GM18873 (cell line): ENCODE measurements around the gene GSE1.

Experiments used
- ATAC-seq: cut with Tn5 transposase; IDR thresholded peaks from one replicate; pipeline ENCODE4 v1.9.1; 2021; ENCODE audit warnings: mild to moderate bottlenecking, moderate library complexity, moderate number of reproducible peaks; ENCODE audit not compliant: unreplicated experiment, low FRiP score

Gene GSE1

GRCh38 chr16:85655216-85656129, 42.4 kb downstream of the GSE1 start:
- no peak for ATAC-seq

DNA sequence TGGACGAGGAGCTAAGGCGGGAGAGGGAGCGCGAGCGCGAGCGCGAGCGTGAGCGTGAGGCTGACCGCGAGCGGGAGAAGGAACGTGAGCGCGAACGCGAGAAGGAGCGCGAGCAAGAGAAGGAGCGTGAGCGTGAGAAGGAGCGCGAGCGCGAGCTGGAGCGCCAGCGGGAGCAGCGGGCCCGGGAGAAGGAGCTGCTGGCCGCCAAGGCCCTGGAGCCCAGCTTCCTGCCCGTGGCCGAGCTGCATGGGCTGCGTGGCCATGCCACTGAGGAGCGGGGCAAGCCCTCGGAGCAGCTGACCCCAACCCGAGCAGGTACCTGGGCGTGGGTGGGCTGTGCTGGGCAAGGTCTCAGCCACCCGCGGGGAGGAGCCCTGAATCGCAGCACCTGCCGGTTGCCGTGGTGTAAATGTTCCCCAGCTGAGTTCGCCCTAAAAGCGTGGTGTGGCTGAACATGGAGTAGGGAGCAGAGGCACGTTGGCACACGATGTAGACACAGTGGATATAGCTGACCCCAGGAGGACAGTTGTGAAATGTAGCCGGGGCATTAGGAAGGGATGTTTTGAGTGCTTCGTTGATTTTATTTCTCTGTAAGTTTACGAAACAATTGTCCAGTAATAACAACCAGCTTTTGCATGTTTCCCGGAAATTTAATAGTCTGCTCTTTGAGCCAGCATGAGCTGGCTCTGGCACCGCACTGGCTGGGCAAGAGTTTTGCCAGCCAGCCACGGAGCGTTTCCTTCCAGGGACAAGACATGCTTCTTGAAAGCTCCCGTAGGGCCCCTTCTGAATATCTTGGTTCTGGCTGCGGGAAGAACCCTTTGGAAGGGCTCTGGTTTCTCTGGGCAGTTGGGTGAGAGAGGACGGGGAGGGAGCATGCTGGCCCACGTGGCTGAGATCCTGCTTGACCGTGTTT, 43.5 kb downstream of the GSE1 start:
- no peak for ATAC-seq

DNA sequence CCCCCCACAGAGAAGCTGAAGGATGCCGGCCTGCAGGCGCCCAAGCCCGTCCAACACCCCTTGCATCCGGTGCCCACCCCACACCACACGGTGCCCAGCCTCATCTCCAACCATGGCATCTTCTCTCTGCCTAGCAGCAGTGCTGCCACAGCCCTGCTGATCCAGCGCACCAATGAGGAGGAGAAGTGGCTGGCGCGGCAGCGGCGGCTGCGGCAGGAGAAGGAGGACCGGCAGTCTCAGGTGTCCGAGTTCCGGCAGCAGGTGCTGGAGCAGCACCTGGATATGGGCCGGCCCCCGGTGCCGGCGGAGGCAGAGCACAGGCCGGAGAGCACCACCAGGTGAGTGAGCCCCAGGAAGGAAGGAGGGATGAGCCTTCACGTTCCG, 44.1 kb downstream of the GSE1 start:
- ATAC-seq: no peak

DNA sequence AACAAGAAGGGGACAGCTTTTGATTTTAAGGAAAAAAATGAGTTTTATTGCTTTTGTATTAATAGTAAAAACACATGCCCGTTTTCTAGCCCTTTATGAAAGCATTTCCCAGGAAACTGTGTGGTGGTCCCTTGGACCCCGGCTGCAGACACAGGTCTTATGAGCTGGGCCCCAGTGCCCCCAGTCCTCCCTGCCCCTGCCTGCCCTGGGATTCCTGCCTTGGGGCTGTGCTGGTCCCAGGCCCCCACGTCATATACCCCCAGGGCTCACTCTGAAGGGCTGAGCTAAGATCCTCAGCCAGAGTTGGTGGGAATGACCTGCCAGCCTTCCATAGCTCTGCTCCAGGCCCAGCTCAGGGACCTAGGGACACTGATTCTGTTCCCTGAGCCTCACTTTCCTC, 44.9 kb downstream of the GSE1 start:
- no peak for ATAC-seq

DNA sequence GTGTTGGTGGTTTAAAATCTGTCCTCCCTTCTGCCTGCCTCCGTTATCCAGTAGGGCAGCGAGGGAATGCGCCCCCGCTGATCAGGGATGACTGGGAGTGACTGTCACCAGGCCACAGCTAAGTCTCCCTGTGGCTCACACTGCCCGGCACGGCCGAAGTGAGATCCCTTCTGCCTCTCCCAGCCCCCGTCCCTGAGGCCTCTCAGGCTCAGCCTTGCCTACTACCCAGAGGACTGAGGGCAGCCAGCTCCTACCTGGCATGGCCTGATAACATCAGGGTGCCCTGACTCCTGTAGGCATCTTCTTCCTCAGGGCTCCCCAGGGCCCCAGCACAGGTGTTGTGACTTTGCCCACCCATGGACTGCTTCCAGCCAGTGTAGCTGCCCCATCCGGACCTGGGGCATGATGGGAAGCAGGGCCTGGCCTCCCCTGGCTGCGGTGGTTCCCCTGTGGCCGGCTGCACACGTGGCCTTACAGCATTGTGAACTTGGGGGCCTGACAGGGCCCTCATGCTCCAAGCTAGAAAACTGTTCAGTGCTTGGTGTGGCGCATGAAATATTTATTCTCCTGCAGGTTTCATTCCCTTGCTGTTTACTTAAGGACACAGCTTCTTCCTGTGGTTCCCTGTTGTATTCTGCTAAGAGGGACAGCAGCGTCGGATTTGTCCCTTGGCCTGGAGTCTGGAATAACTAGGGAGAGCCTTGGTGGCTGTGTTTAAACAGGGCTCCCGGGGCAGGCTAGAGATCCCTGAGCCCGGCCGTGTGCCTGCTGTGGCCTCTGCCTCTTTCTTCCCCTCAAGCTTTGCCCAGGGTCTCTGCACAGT, 45.6 kb downstream of the GSE1 start:
- no peak for ATAC-seq

GRCh38 chr16:85659336-85659735, 46.2 kb downstream of the GSE1 start:
- ATAC-seq: no peak

- ATAC-seq: no peak
Measured at GRCh38 chr16:85659805-85660511, 46.8 kb downstream of the GSE1 start.

DNA sequence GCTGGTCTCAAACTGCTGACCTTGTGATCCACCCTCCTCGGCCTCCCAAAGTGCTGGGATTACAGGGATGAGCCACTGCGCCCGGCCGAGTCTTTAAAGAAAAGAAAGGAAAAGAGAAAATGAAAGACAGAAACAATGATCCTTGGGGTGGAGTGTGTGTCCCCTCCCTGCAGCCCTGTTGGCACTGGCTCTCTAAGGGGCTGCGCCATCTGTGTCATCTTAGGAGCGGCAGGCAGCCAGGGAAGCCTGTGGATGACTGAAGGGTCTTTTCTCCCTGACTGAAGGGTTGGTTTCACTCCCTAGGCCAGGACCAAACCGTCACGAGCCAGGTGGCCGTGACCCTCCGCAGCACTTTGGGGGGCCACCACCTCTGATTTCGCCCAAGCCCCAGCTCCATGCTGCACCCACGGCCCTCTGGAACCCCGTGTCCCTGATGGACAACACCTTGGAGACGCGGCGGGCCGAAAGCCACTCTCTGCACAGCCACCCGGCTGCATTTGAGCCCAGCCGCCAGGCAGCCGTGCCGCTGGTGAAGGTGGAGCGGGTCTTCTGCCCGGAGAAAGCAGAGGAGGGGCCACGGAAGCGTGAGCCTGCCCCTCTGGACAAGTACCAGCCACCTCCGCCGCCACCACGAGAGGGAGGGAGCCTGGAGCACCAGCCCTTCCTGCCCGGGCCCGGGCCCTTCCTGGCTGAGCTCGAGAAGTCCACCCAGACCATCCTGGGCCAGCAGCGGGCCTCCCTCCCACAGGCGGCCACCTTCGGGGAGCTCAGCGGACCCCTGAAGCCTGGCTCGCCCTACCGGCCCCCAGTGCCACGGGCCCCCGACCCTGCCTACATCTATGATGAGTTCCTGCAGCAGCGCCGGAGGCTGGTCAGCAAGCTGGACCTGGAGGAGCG, 48.0 kb downstream of the GSE1 start:
- no peak for ATAC-seq

DNA sequence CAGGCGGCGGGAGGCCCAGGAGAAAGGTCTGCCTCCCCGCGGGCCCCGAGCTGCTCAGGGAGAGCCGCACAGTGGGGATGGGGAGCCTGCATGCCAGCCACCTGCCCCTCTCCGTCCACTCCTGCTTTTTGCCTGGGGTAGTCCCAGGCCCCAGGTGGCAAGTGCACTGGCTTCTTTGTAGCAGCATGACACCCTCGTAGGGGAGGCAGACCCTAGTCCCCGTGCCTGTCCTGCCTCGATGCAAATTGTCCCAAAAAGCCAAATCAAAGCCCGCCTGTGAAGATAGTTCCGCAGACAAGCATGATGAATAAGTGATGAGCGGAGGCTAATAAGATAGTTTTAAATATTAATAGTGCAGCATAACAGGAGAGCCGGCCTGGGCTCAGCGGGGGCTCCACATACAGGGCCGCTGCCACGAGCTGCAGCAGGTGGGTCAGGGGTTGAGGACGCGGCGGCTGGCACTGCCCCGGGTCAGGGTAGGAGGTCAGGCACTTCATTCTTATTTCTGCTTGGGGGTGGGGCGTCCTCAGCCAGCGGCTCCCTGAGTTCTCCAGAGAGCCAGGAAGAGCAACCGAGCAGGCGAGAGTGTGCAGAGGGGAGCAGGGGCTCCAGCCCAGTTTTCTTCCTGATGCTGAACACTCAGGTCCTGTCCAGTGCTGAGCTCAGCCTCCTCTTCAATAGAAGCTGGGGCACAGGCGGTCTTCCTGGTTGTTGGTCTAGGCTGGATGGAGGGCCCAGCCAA, 48.8 kb downstream of the GSE1 start:
- no peak for ATAC-seq

DNA sequence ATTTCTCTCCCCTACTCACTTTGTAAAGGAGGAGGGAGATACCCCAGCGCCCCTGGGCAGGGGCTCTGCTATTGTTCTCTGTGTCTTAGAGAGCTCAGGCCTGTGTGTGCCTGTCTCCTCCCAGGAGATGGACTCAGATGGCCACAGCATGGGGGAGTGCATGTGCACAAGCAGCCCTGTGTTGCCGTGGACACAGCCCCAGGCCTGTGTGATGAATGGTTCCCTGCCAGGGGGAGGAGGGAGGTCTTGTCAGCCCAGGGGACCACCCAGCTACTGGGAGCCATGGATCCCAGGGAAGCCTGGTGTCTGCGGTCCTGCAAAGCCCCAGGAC, 49.3 kb downstream of the GSE1 start:
- ATAC-seq: no peak

DNA sequence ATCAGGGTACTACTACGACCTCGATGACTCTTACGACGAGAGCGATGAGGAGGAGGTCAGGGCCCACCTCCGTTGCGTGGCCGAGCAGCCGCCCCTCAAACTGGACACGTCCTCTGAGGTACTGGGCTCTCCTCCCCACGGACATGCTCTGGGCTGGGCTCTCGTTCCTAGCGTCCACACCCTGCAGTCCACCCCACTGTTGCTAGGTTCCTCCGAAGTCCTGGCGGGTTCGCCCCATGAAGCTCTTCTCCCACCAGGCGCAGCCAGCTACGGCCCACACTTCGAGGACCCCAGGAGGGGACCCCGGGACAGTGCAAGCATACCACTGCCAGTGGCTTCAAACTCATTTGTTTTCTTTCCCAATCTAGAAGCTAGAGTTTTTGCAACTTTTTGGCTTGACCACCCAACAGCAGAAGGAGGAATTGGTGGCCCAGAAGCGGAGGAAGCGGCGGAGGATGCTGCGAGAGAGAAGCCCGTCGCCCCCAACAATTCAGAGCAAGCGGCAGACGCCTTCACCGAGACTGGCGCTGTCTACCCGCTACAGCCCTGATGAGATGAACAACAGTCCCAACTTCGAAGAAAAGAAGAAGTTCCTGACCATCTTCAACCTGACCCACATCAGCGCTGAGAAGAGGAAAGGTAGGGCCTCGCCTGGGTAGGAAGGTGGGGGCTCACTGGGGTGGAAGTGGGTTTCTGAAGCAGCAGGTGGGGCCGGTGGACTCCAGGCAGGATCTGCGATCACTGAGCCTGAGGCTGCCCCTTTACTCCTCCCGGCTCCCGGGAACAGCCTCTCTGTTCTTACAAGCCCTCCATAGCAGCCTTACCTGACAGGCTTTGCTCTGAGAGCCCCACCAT, 50.1 kb downstream of the GSE1 start:
- no peak for ATAC-seq

GRCh38 chr16:85663891-85664321, 50.8 kb downstream of the GSE1 start:
- ATAC-seq: no peak

- no peak for ATAC-seq
Measured at GRCh38 chr16:85664580-85665372, 51.7 kb downstream of the GSE1 start.

DNA sequence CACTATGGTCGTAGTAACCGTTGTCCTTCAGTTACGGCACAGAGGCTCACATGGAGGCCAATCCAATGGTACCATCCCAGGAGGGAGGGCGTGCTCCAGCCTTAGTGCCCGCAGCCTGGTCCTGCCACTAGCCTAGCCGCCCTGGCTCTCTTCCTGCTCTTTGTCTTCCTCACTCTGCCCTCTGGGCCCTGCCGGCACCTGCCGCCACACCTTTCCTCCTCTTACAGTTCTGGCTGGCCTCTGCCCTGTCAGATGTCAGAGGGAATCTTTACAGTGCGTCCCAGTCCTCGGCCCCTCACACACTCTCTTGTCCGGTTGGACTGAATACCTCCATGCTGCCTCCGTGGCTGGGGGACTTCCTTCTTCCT, 52.2 kb downstream of the GSE1 start:
- no peak for ATAC-seq

GRCh38 chr16:85665929-85666328, 52.8 kb downstream of the GSE1 start:
- ATAC-seq: no peak

GRCh38 chr16:85667261-85667660, 54.1 kb downstream of the GSE1 start:
- ATAC-seq: no peak
